ENCODE results near the gene SLC24A3.

The SLC24A3 gene

GRCh38 chr20:19644085-19644484, 431.6 kb downstream of the SLC24A3 start:
- no peaks in the 10 kb centered on the region for H3K27me3 ChIP-seq
- no peak overlapping the region for H3K4me3 ChIP-seq (ENCODE audit: low read depth in 1 of 2, low read length in 1 of 2)
- no peaks in the 10 kb centered on the region for H3K9me3 ChIP-seq
- H3K36me3 ChIP-seq: no peaks in the 10 kb centered on the region
- no peak for TF ChIP-seq CTCF (IDR thresholded peaks at IDR 0.05)
- no peak overlapping the region for H3K27ac ChIP-seq
- no peaks in the 10 kb centered on the region for H3K4me1 ChIP-seq (ENCODE audit: control insufficient read depth in 1 of 2, insufficient read depth in 1 of 2, low read depth in 1 of 2, low read length in 1 of 2)

- H3K4me3 ChIP-seq (ENCODE audit: low read depth in 1 of 2, low read length in 1 of 2): no peak overlapping the region
- no peaks in the 10 kb centered on the region for H3K9me3 ChIP-seq
- no peaks in the 10 kb centered on the region for H3K27me3 ChIP-seq
- no peaks in the 10 kb centered on the region for H3K4me1 ChIP-seq (ENCODE audit: control insufficient read depth in 1 of 2, insufficient read depth in 1 of 2, low read depth in 1 of 2, low read length in 1 of 2)
- TF ChIP-seq CTCF (IDR thresholded peaks at IDR 0.05): no peak
- H3K36me3 ChIP-seq: no peaks in the 10 kb centered on the region
- H3K27ac ChIP-seq: no peak overlapping the region
Observed at GRCh38 chr20:19646963-19647362, 434.5 kb downstream of the SLC24A3 start.

GRCh38 chr20:19648024-19648423, 435.6 kb downstream of the SLC24A3 start:
- Histone ChIP-seq H3K36me3 (no peaks in the 10 kb centered on the region), H3K9me3 (no peaks in the 10 kb centered on the region), H3K27ac (no peak overlapping the region), H3K27me3 (no peaks in the 10 kb centered on the region), H3K4me1 (ENCODE audit: control insufficient read depth in 1 of 2, insufficient read depth in 1 of 2, low read depth in 1 of 2, low read length in 1 of 2) (no peaks in the 10 kb centered on the region), H3K4me3 (ENCODE audit: low read depth in 1 of 2, low read length in 1 of 2) (no peak overlapping the region)
- no peak for TF ChIP-seq CTCF (IDR thresholded peaks at IDR 0.05)

GRCh38 chr20:19649041-19649440, 436.6 kb downstream of the SLC24A3 start:
- Histone ChIP-seq H3K4me1 (ENCODE audit: control insufficient read depth in 1 of 2, insufficient read depth in 1 of 2, low read depth in 1 of 2, low read length in 1 of 2) (no peaks in the 10 kb centered on the region), H3K36me3 (no peaks in the 10 kb centered on the region), H3K9me3 (no peaks in the 10 kb centered on the region), H3K27me3 (no peaks in the 10 kb centered on the region), H3K27ac (no peak overlapping the region), H3K4me3 (ENCODE audit: low read depth in 1 of 2, low read length in 1 of 2) (no peak overlapping the region)
- no peak for TF ChIP-seq CTCF (IDR thresholded peaks at IDR 0.05)

- Histone ChIP-seq H3K4me1 (ENCODE audit: control insufficient read depth in 1 of 2, insufficient read depth in 1 of 2, low read depth in 1 of 2, low read length in 1 of 2) (no peaks in the 10 kb centered on the region), H3K36me3 (no peaks in the 10 kb centered on the region), H3K9me3 (no peaks in the 10 kb centered on the region), H3K27ac (no peak overlapping the region), H3K27me3 (no peaks in the 10 kb centered on the region), H3K4me3 (ENCODE audit: low read depth in 1 of 2, low read length in 1 of 2) (no peak overlapping the region)
- no peak for TF ChIP-seq CTCF (IDR thresholded peaks at IDR 0.05)
Observed at GRCh38 chr20:19652591-19653026, 440.2 kb downstream of the SLC24A3 start.

GRCh38 chr20:19653327-19653726, 440.9 kb downstream of the SLC24A3 start:
- Histone ChIP-seq H3K9me3 (no peaks in the 10 kb centered on the region), H3K4me3 (ENCODE audit: low read depth in 1 of 2, low read length in 1 of 2) (no peak overlapping the region), H3K27me3 (no peaks in the 10 kb centered on the region), H3K4me1 (ENCODE audit: control insufficient read depth in 1 of 2, insufficient read depth in 1 of 2, low read depth in 1 of 2, low read length in 1 of 2) (peaks cover 3 to 6% of the 10 kb centered on the region in 2 experiments), H3K27ac (no peak overlapping the region), H3K36me3 (no peaks in the 10 kb centered on the region)
- TF ChIP-seq CTCF (IDR thresholded peaks at IDR 0.05): no peak
